K562 (cell line): Measurements from ENCODE around the gene DYSF. TPM values are rescaled to one million over a fixed set of nuclear protein-coding genes. Genes with fewer than 3 reads are reported as not detected.

Experiments used
- ATAC-seq: fragments of 200-7000 bp; cut with Tn5 transposase; 3 replicates; pipeline ENCODE4 v1.9.1; 2020; ENCODE audit warnings: moderate library complexity
- BruUV-seq: library from RNA; stranded (reverse); fragments of 400-500 nt; replicated peaks from 2 replicates; lab custom pipeline; 2021; lab: Mats Ljungman, UMichigan
- CTCF ChIA-PET: fragments of 300-600 bp; formaldehyde crosslinking; extraction: SDS; loops from one replicate; lab custom pipeline; 2021; ENCODE audit warnings: low intra/inter-chr PET ratio; lab: Yijun Ruan, JAX
- POLR2A ChIA-PET: fragments of 300-600, 350-650 bp; sonication (Branson Sonifier 250); formaldehyde crosslinking; extraction: SDS; loops from one replicate; lab custom pipeline; 2021; ENCODE audit warnings: antibody characterized with exemption, inconsistent platforms; lab: Yijun Ruan, JAX
- DNase-seq, 4 experiments: peaks; one replicate each; pipeline versions ENCODE4 v3.0.0 to v3.0.0-alpha.2; 2011 to 2018; ENCODE audit warnings: low spot score in 3 of 4, mixed read lengths in 3 of 4; ENCODE audit errors: extremely low read depth in 1 of 4
- FAIRE-seq: peaks from 2 replicates; lab custom pipeline; 2011; peaks lifted over from hg19 to GRCh38; lab: Jason Lieb, UNC
- H2AFZ ChIP-seq: 2 replicates; pipeline ENCODE4 v1.6.0; 2011; ENCODE audit warnings: low read depth, low read length, control low read depth, inconsistent platforms
- H3K27ac ChIP-seq: fragments of 200-600 bp; 3 replicates; pipeline ENCODE4 v1.8.0; 2011; ENCODE audit warnings: low read depth, mild to moderate bottlenecking, control low read depth, inconsistent platforms, low read length, moderate library complexity, mixed read lengths; ENCODE audit errors: extremely low read depth
- H3K27me3 ChIP-seq, 2 experiments: fragments of 300-600 bp in 1 of 2; 2 replicates in 1 of 2; 3 replicates in 1 of 2; pipeline versions ENCODE4 v1.6.0 to v1.8.0; 2011; ENCODE audit warnings: inconsistent platforms in 2 of 2, low read length in 2 of 2, mild to moderate bottlenecking in 1 of 2, mixed read lengths in 1 of 2, moderate library complexity in 1 of 2; ENCODE audit not compliant: control insufficient read depth in 2 of 2, insufficient read depth in 2 of 2
- H3K36me3 ChIP-seq: fragments of 300-600 bp; 3 replicates; pipeline ENCODE4 v1.8.0; 2011; ENCODE audit warnings: mild to moderate bottlenecking, low read length, inconsistent platforms; ENCODE audit not compliant: control insufficient read depth, insufficient read depth
- H3K4me1 ChIP-seq, 2 experiments: fragments of 200-600 bp in 1 of 2; replicated peaks in 1 of 2; 2 replicates in 1 of 2; 3 replicates in 1 of 2; pipeline versions ENCODE4 v1.5.1 to v1.8.0; 2011; ENCODE audit warnings: inconsistent platforms in 2 of 2, low read length in 2 of 2, mild to moderate bottlenecking in 1 of 2, mixed read lengths in 1 of 2, moderate library complexity in 1 of 2; ENCODE audit not compliant: control insufficient read depth in 2 of 2, insufficient read depth in 2 of 2
- H3K4me2 ChIP-seq: 2 replicates; pipeline ENCODE4 v1.6.1; 2011; ENCODE audit warnings: low read length, control low read depth, inconsistent platforms, mixed read lengths; ENCODE audit not compliant: insufficient read depth
- H3K4me3 ChIP-seq: fragments of 200-600 bp; sonication (generic), shearing (Covaris generic); 2 replicates; pipeline ENCODE4 v1.5.1; 2016; ENCODE audit warnings: control low read depth, inconsistent platforms
- H3K79me2 ChIP-seq: fragments of 200-600 bp; 3 replicates; pipeline ENCODE4 v1.8.0; 2011; ENCODE audit warnings: low read length, inconsistent platforms; ENCODE audit not compliant: control insufficient read depth, insufficient read depth
- H3K9ac ChIP-seq, 2 experiments: 2 replicates each; pipeline versions ENCODE4 v1.6.0 to v1.6.1; 2011; ENCODE audit warnings: low read depth in 2 of 2, low read length in 2 of 2, control low read depth in 1 of 2, inconsistent platforms in 1 of 2, mild to moderate bottlenecking in 1 of 2, mixed read lengths in 1 of 2; ENCODE audit not compliant: insufficient read depth in 1 of 2
- H3K9me1 ChIP-seq: one replicate; pipeline ENCODE4 v1.6.0; 2011; ENCODE audit warnings: inconsistent platforms, mild to moderate bottlenecking, low read length, moderate library complexity; ENCODE audit not compliant: control insufficient read depth, insufficient read depth
- H3K9me3 ChIP-seq: replicated peaks from 2 replicates; pipeline ENCODE4 v1.5.1; 2011; ENCODE audit warnings: low read depth, low read length, inconsistent platforms; ENCODE audit not compliant: control insufficient read depth, insufficient read depth
- H4K20me1 ChIP-seq: replicated peaks from 2 replicates; pipeline ENCODE4 v1.6.1; 2011; ENCODE audit warnings: low read length, inconsistent platforms, mixed read lengths; ENCODE audit not compliant: control insufficient read depth, insufficient read depth
- ARID2 ChIP-seq: fragments of 450-650 bp; IDR thresholded peaks from 2 replicates; pipeline ENCODE4 v1.6.1; 2017; ENCODE audit warnings: antibody characterized with exemption, mild to moderate bottlenecking
- ATF3 ChIP-seq, 2 experiments: fragments of 450-650 bp in 1 of 2; sonication (generic) in 1 of 2; formaldehyde crosslinking in 1 of 2; IDR thresholded peaks in 1 of 2; conservative IDR thresholded peaks in 1 of 2; 2 replicates each; pipeline versions ENCODE4 v1.6.1 to v1.8.1; 2016 to 2023; ENCODE audit warnings: mild to moderate bottlenecking in 2 of 2, moderate library complexity in 2 of 2, inconsistent platforms in 1 of 2, missing genetic modification reagents in 1 of 2
- ATF7 ChIP-seq: fragments of 450-650 bp; IDR thresholded peaks from 2 replicates; pipeline ENCODE4 v1.7.1; 2014; ENCODE audit warnings: mild to moderate bottlenecking, moderate library complexity
- BCOR ChIP-seq: fragments of 450-650 bp; IDR thresholded peaks from 2 replicates; pipeline ENCODE4 v1.6.1; 2016
- C11orf30 ChIP-seq: fragments of 450-650 bp; IDR thresholded peaks from 2 replicates; pipeline ENCODE4 v1.6.1; 2016; ENCODE audit warnings: low read depth, mild to moderate bottlenecking
- CEBPG ChIP-seq, 3 experiments: fragments of 200-800 bp in 1 of 3; sonication (Bioruptor generic) in 1 of 3; sonication (generic) in 1 of 3; formaldehyde crosslinking in 1 of 3; IDR thresholded peaks in 2 of 3; conservative IDR thresholded peaks in 1 of 3; 2 replicates each; pipeline versions ENCODE4 v1.6.1 to v1.8.0; 2016 to 2022; ENCODE audit warnings: missing compliant biosample characterization in 2 of 3, missing genetic modification characterization in 2 of 3, mild to moderate bottlenecking in 1 of 3, missing genetic modification reagents in 1 of 3
- EHMT2 ChIP-seq: fragments of 450-650 bp; IDR thresholded peaks from 2 replicates; pipeline ENCODE4 v1.6.1; 2018; ENCODE audit warnings: antibody characterized with exemption
- LCOR ChIP-seq: sonication (generic); formaldehyde crosslinking; IDR thresholded peaks from 2 replicates; pipeline ENCODE4 v1.8.0; 2022; ENCODE audit warnings: mild to moderate bottlenecking, missing genetic modification reagents
- MAFG ChIP-seq: fragments of 450-650 bp; conservative IDR thresholded peaks from 2 replicates; pipeline ENCODE4 v1.6.1; 2016; ENCODE audit warnings: missing genetic modification characterization, missing compliant biosample characterization
- NRF1 ChIP-seq, 2 experiments: fragments of 450-650 bp; IDR thresholded peaks in 1 of 2; conservative IDR thresholded peaks in 1 of 2; 2 replicates each; pipeline ENCODE4 v1.6.1; 2014; ENCODE audit warnings: mild to moderate bottlenecking in 2 of 2
- PRPF4 ChIP-seq: fragments of 200-400 bp; formaldehyde crosslinking; IDR thresholded peaks from one replicate; pipeline ENCODE4 v1.6.1; 2017; ENCODE audit warnings: low read length, low read depth, mild to moderate bottlenecking; ENCODE audit not compliant: insufficient read depth, poor library complexity, severe bottlenecking
- RCOR1 ChIP-seq, 2 experiments: IDR thresholded peaks; 2 replicates each; pipeline ENCODE4 v1.6.1; 2012; ENCODE audit warnings: low read depth in 2 of 2, low read length in 2 of 2, borderline replicate concordance in 1 of 2, improper control_type of control experiment in 1 of 2
- RNF2 ChIP-seq: sonication (generic); IDR thresholded peaks from 2 replicates; pipeline ENCODE4 v1.6.1; 2016
- ZBTB1 ChIP-seq: sonication (generic); formaldehyde crosslinking; IDR thresholded peaks from 2 replicates; pipeline ENCODE4 v1.8.1; 2023; ENCODE audit warnings: missing genetic modification reagents, low read depth, mild to moderate bottlenecking, borderline replicate concordance
- ZNF24 ChIP-seq: fragments of 450-650 bp; IDR thresholded peaks from 2 replicates; pipeline ENCODE4 v1.6.1; 2016
- ZNF347 ChIP-seq: fragments of 450-650 bp; formaldehyde crosslinking; IDR thresholded peaks from 2 replicates; pipeline ENCODE4 v1.4.0; 2020; ENCODE audit warnings: low read depth, mild to moderate bottlenecking, moderate library complexity
- ZNF431 ChIP-seq: sonication (generic); formaldehyde crosslinking; IDR thresholded peaks from 2 replicates; pipeline ENCODE4 v1.8.0; 2022; ENCODE audit warnings: mild to moderate bottlenecking, missing genetic modification reagents
- ZSCAN29 ChIP-seq: fragments of 450-650 bp; IDR thresholded peaks from 2 replicates; pipeline ENCODE4 v1.6.1; 2017
- WGBS: fragments of 100-300 bp; shearing (Covaris generic); methylation state at CpG from one replicate; pipeline ENCODE4 v1.1.6; 2016; ENCODE audit warnings: low coverage, mixed read lengths; ENCODE audit not compliant: insufficient coverage; ENCODE audit errors: missing lambda C conversion rate; 5-methylcytosine and 5-hydroxymethylcytosine counted together
- in situ Hi-C: fragments of 300-500 bp; cut with MboI; formaldehyde crosslinking; loops from 4 replicates; pipeline ENCODE4 v1.15.0; 2018; ENCODE audit warnings: inconsistent platforms, mixed read lengths
- intact Hi-C: fragments of 100-400 bp; cut with micrococcal nuclease; formaldehyde crosslinking; loops from 2 replicates; pipeline ENCODE4 v1.14.2; 2022
- polyA plus RNA-seq, 8 experiments: library from polyadenylated mRNA; depleted of rRNA in 4 of 8; stranded (reverse) in 5 of 8; unstranded in 3 of 8; fragments of >200 nt; fragmentation: Nextera tagmentation in 2 of 8; fragmentation: Illumina TruSeq in 1 of 8; extraction: Ambion mirVana in 2 of 8; extraction: Trizol in 1 of 8; gene quantifications; 2 replicates each; pipeline versions ENCODE4 v1.2.1 to v1.2.3, GENCODE V29; 2011 to 2014; ENCODE audit warnings: inconsistent platforms in 1 of 8, missing spikeins in 1 of 8
- total RNA-seq, 7 experiments: library from RNA; depleted of rRNA in 6 of 7; stranded (reverse); fragments of >200 nt in 6 of 7; fragmentation: Illumina TruSeq in 2 of 7; extraction: Trizol in 2 of 7; gene quantifications; 2 replicates each; pipeline versions ENCODE4 v1.2.1 to v1.2.3, GENCODE V29; 2011 to 2021; ENCODE audit warnings: low replicate concordance in 1 of 7
- TF ChIP-seq, protein P1 (sequence below): fragments of 450-650 bp; formaldehyde crosslinking; IDR thresholded peaks from 2 replicates; pipeline ENCODE4 v1.4.0; 2020; ENCODE audit warnings: mild to moderate bottlenecking, moderate library complexity
- TF ChIP-seq, protein P2 (sequence below): sonication (generic); formaldehyde crosslinking; IDR thresholded peaks from 2 replicates; pipeline ENCODE4 v1.8.1; 2023; ENCODE audit warnings: mild to moderate bottlenecking, missing genetic modification reagents, moderate library complexity

The DYSF gene
- total and polyA plus RNA-seq, 9 of the 15 experiments (the other 6 are each of a cell fraction or from before 2014, with no cell fraction given), result 0.01 to 0.80 (median 0.29) TPM

GRCh38 chr2:71531522-71532047 lies 78.2 kb downstream of the DYSF start:
- DNase-seq (peak; percentile 20 to 43 (median 30)), ATAC-seq (peak; percentile 52; the same call in 2 of the 3 replicates), FAIRE-seq (peak; percentile 74)
- 0 out of 2 replicates have a peak, but pooled peaks cover 4% of the 10 kb centered on the region for H4K20me1 ChIP-seq
- H3K4me2 ChIP-seq, result peak overlapping the region; percentile 15; the same call in 1 of the 2 replicates
- 0 out of 3 replicates have a peak overlapping the region, but pooled peaks have one; percentile 15 for H3K27ac ChIP-seq
- no peak overlapping the region for H3K9ac ChIP-seq
- intact Hi-C loops, result loop anchor here (5.0 kb wide), 1 partner anchor 621 kb away; no protein-coding TSS in a partner anchor
- H3K36me3 ChIP-seq, result no peaks in the 10 kb centered on the region
- CTCF ChIA-PET, result interaction anchor here (0.7 kb wide), 1 partner anchor 524 kb away, joined by 5 read pairs; no protein-coding TSS in a partner anchor
- H3K9me3 ChIP-seq, result no peaks in the 10 kb centered on the region
- peak overlapping the region; percentile 41; the same call in 1 of the 2 replicates for H2AFZ ChIP-seq
- no peaks in the 10 kb centered on the region; a peak in 1 of 5 replicates for H3K4me1 ChIP-seq
- no peaks in the 10 kb centered on the region for H3K79me2 ChIP-seq
- H3K4me3 ChIP-seq, result no peak overlapping the region
- H3K9me1 ChIP-seq, result no peaks in the 10 kb centered on the region
- in situ Hi-C loops, result loop anchor here (10.0 to 25.0 kb wide), 2 partner anchors 623 to 1056 kb away; no protein-coding TSS in a partner anchor
- H3K27me3 ChIP-seq, result peaks cover 13 to 35% of the 10 kb centered on the region in 2 experiments; a peak in 3 of 5 replicates
- WGBS, result 12% methylated on average over 9 of the region's 9 CpGs
- POLR2A ChIA-PET, result no interaction called here
- BruUV-seq, result no TSS peak
- no peak for TF ChIP-seq LCOR (CRISPR knock-in tag)
- TF ChIP-seq ATF3 (IDR thresholded peaks at IDR 0.05), result peak; percentile 34
- TF ChIP-seq ATF3 (CRISPR knock-in tag; conservative IDR thresholded peaks at IDR 0.05), result no peak
- no peak for TF ChIP-seq BCOR
- 0 out of 2 replicates have a peak, but pooled peaks have one; percentile 13 for TF ChIP-seq ZNF24
- no peak for TF ChIP-seq ATF7
- TF ChIP-seq, protein P1, sequence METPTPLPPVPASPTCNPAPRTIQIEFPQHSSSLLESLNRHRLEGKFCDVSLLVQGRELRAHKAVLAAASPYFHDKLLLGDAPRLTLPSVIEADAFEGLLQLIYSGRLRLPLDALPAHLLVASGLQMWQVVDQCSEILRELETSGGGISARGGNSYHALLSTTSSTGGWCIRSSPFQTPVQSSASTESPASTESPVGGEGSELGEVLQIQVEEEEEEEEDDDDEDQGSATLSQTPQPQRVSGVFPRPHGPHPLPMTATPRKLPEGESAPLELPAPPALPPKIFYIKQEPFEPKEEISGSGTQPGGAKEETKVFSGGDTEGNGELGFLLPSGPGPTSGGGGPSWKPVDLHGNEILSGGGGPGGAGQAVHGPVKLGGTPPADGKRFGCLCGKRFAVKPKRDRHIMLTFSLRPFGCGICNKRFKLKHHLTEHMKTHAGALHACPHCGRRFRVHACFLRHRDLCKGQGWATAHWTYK (CRISPR knock-in tag), result no peak
- TF ChIP-seq ZSCAN29, result no peak
- peak; percentile 75 for TF ChIP-seq EHMT2
- peak; percentile 95 for TF ChIP-seq MAFG (tag)
- TF ChIP-seq C11orf30, result peak; percentile 94
- TF ChIP-seq, protein P2, sequence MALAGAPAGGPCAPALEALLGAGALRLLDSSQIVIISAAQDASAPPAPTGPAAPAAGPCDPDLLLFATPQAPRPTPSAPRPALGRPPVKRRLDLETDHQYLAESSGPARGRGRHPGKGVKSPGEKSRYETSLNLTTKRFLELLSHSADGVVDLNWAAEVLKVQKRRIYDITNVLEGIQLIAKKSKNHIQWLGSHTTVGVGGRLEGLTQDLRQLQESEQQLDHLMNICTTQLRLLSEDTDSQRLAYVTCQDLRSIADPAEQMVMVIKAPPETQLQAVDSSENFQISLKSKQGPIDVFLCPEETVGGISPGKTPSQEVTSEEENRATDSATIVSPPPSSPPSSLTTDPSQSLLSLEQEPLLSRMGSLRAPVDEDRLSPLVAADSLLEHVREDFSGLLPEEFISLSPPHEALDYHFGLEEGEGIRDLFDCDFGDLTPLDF (CRISPR knock-in tag), result no peak
- TF ChIP-seq CEBPG (CRISPR knock-in tag; IDR thresholded peaks at IDR 0.05), result no peak
- TF ChIP-seq CEBPG (tag; conservative IDR thresholded peaks at IDR 0.05 in 1 of 2, IDR thresholded peaks at IDR 0.05 in 1 of 2), result no peak
- no peak for TF ChIP-seq ZBTB1 (CRISPR knock-in tag)
- TF ChIP-seq ZNF347 (CRISPR knock-in tag), result no peak
- no peak for TF ChIP-seq ZNF431 (CRISPR knock-in tag)
- TF ChIP-seq ARID2, result no peak
- no peak for TF ChIP-seq PRPF4
- no peak for TF ChIP-seq RCOR1 (IDR thresholded peaks at IDR 0.05; ENCODE audit: borderline replicate concordance in 1 of 2, low read depth in 2 of 2, low read length in 2 of 2)
- TF ChIP-seq NRF1 (conservative IDR thresholded peaks at IDR 0.05 in 1 of 2, IDR thresholded peaks at IDR 0.05 in 1 of 2), result peak; percentile 52 to 64
- TF ChIP-seq RNF2, result no peak
